ELR (cell line): ENCODE results near the gene CDH2.
A peak's percentile ranks its signal among the peaks of the same experiment; 100 is the strongest.
"Not testable (repeated sequence)": the region's sequence is repeated elsewhere in the genome, so short reads cannot be mapped to it uniquely, and the experiment has no call there.

Experiments used
- DNase-seq: peaks from one replicate; pipeline ENCODE4 v3.0.0-alpha.2; 2015; ENCODE audit warnings: low read depth

The CDH2 gene

GRCh38 chr18:27921392-27921791 lies 255.5 kb downstream of the CDH2 start:
- peak; percentile 15 for DNase-seq

- no peak for DNase-seq
These were observed 256.1 kb downstream of the CDH2 start for GRCh38 chr18:27920836-27921235.

GRCh38 chr18:27906189-27906588 lies 270.7 kb downstream of the CDH2 start:
- not testable (repeated sequence) for DNase-seq

- DNase-seq, result no peak
These were observed 273.0 kb downstream of the CDH2 start for GRCh38 chr18:27903906-27904305.

GRCh38 chr18:27901424-27902226 lies 275.3 kb downstream of the CDH2 start:
- DNase-seq, result no peak
